Heart left ventricle (tissue), 13 donors: ENCODE data around the gene DACT2.

Experiments used
- CTCF ChIP-seq, 12 donors: fragments of 200-600 bp; sonication (generic) in 4 of 12; IDR thresholded peaks; one replicate each; pipeline versions ENCODE4 v1.5.0 to v1.8.0; 2018 to 2022; ENCODE audit warnings: antibody characterized with exemption in 12 of 12, mild to moderate bottlenecking in 5 of 12
- POLR2A ChIP-seq, 2 donors: fragments of 450-650 bp; IDR thresholded peaks; one replicate each; pipeline ENCODE4 v1.6.1; 2017; ENCODE audit warnings: antibody characterized with exemption in 2 of 2, mild to moderate bottlenecking in 2 of 2, moderate library complexity in 2 of 2
- donor health status: ischemic (EF 13 %, LVEDD 7.1; RV severe dilation, severe dysfunction).
- donor health status: DM: no; HTN: yes; CAD: no.
- donor health status: DM: no; HTN: no; CAD: no.
- donor health status: ischemic (EF 25% LVEDD 6.9; RV normal size, moderate dysfunction).
- donor health status: ischemic (EF 25% LVEDD 5.7; RV mildly dilated, moderate dysfunction).
- donor health status: ischemic (EF 35%, LVEDD 5.7; RV mildly dilated, moderate dysfunction).
- donor health status: nonischemic (EF 11% LVEDD 7.7; RV severe dilation, severe dysfunction).
- donor health status: DM: yes; HTN: yes; CAD: no.
- donor health status: PGD.
- donor health status: ischemic (EF 29% LVEDD 5.4; RV normal size, mild dysfunction).
- donor health status: nonischemic (EF 23%, LVEDD 6.1; RV moderate dilation, normal function).

DNA sequence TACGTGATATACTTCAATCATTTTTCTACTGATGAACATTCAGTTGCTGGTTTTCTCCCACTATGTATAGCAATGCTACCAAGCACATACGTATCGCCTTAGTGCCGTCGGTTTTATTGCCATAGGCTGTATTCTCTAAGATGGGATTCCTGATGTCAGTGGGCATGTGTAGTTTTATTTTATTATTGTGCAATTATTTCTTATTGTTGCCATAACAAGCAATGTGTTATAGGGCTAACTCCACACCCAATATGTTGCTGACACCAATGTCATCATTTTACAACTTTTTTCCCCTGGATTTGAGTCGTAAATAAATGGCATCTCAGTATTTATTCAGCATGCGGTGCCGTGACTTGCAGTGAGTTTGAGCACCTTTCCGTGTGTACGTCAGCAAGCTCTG lies 10.8 kb upstream of the DACT2 start:
- TF ChIP-seq CTCF (IDR thresholded peaks at IDR 0.05) (no peak), POLR2A (IDR thresholded peaks at IDR 0.05) (no peak)
